ENCODE data around the gene ELMO1. TPM values are rescaled to one million over a fixed set of nuclear protein-coding genes. Genes with fewer than 3 reads are reported as not detected.

ELMO1 gene
- total RNA-seq, 2 donors from 2014 or later: 66.0 to 72.2 TPM

GRCh38 chr7:37027104-37027503 is 421.6 kb downstream of the ELMO1 start:
- H3K36me3 ChIP-seq: no peaks in the 10 kb centered on the region
- DNase-seq (ENCODE audit: low spot score) (no peak), ATAC-seq (ENCODE audit: insufficient number of reproducible peaks, low FRiP score, low read depth) (no peak)
- H3K9me3 ChIP-seq: no peaks in the 10 kb centered on the region
- no peak overlapping the region for H3K4me3 ChIP-seq
- no peak for TF ChIP-seq CTCF (IDR thresholded peaks at IDR 0.05)
- H3K4me1 ChIP-seq (ENCODE audit: control insufficient read depth in 1 of 2, low read depth in 2 of 2): peaks cover 11 to 14% of the 10 kb centered on the region in 2 donors
- H3K27me3 ChIP-seq (replicated peaks; ENCODE audit: insufficient read depth): no peaks in the 10 kb centered on the region
- no peak overlapping the region for H3K27ac ChIP-seq

DNA sequence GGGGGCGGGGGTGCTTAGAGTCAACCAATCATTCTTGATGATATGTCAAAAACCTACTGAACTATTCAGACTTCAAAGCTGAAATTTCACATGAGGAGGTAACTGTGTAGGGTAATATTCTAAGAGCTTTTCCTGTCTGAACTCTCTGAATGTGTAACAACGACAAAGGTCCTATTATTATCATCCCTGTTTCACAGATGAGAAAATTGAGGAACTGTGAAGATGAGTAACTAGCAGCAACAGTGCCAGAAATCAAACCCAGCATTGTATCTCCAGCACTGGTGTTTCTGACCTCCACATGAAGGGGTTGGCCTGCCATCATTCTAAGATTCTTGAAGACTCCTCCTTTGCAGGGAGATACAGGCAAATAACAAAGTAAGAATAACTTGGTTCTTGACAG is 429.7 kb downstream of the ELMO1 start:
- no peak overlapping the region for H3K27ac ChIP-seq
- ATAC-seq (ENCODE audit: insufficient number of reproducible peaks, low FRiP score, low read depth) (no peak), DNase-seq (ENCODE audit: low spot score) (no peak)
- TF ChIP-seq CTCF (IDR thresholded peaks at IDR 0.05): no peak
- H3K4me3 ChIP-seq: no peak overlapping the region
- no peaks in the 10 kb centered on the region for H3K4me1 ChIP-seq (ENCODE audit: control insufficient read depth in 1 of 2, low read depth in 2 of 2)
- H3K9me3 ChIP-seq: no peaks in the 10 kb centered on the region
- H3K27me3 ChIP-seq (replicated peaks; ENCODE audit: insufficient read depth): no peaks in the 10 kb centered on the region
- no peaks in the 10 kb centered on the region for H3K36me3 ChIP-seq

DNA sequence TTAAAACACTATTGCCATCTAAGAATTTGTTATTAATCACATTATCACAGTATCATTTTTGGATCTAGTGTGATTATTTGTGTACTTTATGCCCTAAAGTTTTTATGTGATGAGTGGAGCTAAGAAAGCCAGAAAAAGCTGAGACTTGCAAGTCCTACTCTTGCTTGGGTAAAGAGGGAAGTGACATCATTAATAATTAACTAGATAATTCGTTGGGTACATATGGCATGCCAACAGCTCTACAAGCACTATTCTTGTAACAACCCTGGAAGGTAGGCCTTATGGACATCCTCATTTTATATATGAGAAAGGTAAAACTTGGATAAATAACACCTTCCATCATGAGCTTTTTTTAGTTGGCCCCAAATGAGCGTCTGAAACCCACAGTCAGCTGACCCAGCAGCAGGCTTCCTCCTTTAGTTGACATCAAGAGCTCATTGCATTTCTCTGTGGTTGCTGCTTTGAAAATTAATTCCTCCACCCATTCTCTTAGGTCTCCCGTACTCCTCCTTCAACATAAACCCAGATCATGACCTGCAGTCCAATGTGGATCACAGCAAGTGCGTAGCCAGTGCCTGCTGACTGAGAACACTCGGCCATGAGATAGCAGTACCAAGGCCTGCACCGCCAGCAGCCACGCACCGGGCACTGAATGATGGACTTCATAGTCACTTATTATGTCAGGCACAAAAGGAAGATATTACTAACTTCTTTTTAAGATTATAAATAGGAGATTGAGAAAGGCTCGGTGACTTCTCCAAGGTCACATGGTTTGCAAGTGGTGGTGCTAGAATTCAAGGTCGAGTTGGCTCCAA is 432.4 kb downstream of the ELMO1 start:
- ATAC-seq (ENCODE audit: insufficient number of reproducible peaks, low FRiP score, low read depth): no peak

GRCh38 chr7:37015353-37016034 is 433.2 kb downstream of the ELMO1 start:
- TF ChIP-seq CTCF (IDR thresholded peaks at IDR 0.05): no peak
- no peak overlapping the region for H3K27ac ChIP-seq

More for the DNA sequence above, 432.4 kb downstream of the ELMO1 start:
- H3K4me1 ChIP-seq (ENCODE audit: control insufficient read depth in 1 of 2, low read depth in 2 of 2): no peaks in the 10 kb centered on the region
- no peak for DNase-seq (ENCODE audit: low spot score)
- H3K27me3 ChIP-seq (replicated peaks; ENCODE audit: insufficient read depth): no peaks in the 10 kb centered on the region
- H3K36me3 ChIP-seq: no peaks in the 10 kb centered on the region
- TF ChIP-seq CTCF (IDR thresholded peaks at IDR 0.05): no peak
- no peaks in the 10 kb centered on the region for H3K9me3 ChIP-seq
- no peak overlapping the region for H3K4me3 ChIP-seq
- no peak overlapping the region for H3K27ac ChIP-seq

GRCh38 chr7:37013771-37014170 is 434.9 kb downstream of the ELMO1 start:
- DNase-seq (ENCODE audit: low spot score) (no peak), ATAC-seq (ENCODE audit: insufficient number of reproducible peaks, low FRiP score, low read depth) (no peak)
- H3K4me3 ChIP-seq: no peak overlapping the region
- H3K36me3 ChIP-seq: no peaks in the 10 kb centered on the region
- H3K4me1 ChIP-seq (ENCODE audit: control insufficient read depth in 1 of 2, low read depth in 2 of 2): no peaks in the 10 kb centered on the region
- no peaks in the 10 kb centered on the region for H3K9me3 ChIP-seq
- H3K27ac ChIP-seq: no peak overlapping the region
- TF ChIP-seq CTCF (IDR thresholded peaks at IDR 0.05): no peak
- no peaks in the 10 kb centered on the region for H3K27me3 ChIP-seq (replicated peaks; ENCODE audit: insufficient read depth)

More at GRCh38 chr7:37015353-37016034, 433.2 kb downstream of the ELMO1 start:
- Histone ChIP-seq H3K4me1 (ENCODE audit: control insufficient read depth in 1 of 2, low read depth in 2 of 2) (no peaks in the 10 kb centered on the region), H3K36me3 (no peaks in the 10 kb centered on the region), H3K4me3 (no peak overlapping the region), H3K9me3 (no peaks in the 10 kb centered on the region), H3K27me3 (replicated peaks; ENCODE audit: insufficient read depth) (no peaks in the 10 kb centered on the region)
- DNase-seq (ENCODE audit: low spot score): no peak
- ATAC-seq (ENCODE audit: insufficient number of reproducible peaks, low FRiP score, low read depth): no peak

Data from thoracic aorta (tissue), 2 donors.